Measurements from ENCODE around the gene PRKG1. TPM values are rescaled to one million over a fixed set of nuclear protein-coding genes. Genes with fewer than 3 reads are reported as not detected.

PRKG1 gene
- total and polyA plus RNA-seq, 7 donors: 4.5 to 49.0 (median 31.7) TPM

GRCh38 chr10:52269233-52269632 lies 1194.9 kb downstream of the PRKG1 start:
- 59 to 86% (median 73%) methylated on average over 4 of the region's 4 CpGs for WGBS, 3 donors
- peaks cover 7% of the 10 kb centered on the region for H3K4me1 ChIP-seq
- no peak overlapping the region for H3K27ac ChIP-seq
- H3K4me3 ChIP-seq: no peak overlapping the region
- H3K36me3 ChIP-seq (ENCODE audit: insufficient read depth in 1 of 2, low read depth in 1 of 2): peaks cover 0 to 15% of the 10 kb centered on the region in 2 donors
- H3K9me3 ChIP-seq: no peaks in the 10 kb centered on the region
- no peak for ATAC-seq
- TF ChIP-seq, protein P1, sequence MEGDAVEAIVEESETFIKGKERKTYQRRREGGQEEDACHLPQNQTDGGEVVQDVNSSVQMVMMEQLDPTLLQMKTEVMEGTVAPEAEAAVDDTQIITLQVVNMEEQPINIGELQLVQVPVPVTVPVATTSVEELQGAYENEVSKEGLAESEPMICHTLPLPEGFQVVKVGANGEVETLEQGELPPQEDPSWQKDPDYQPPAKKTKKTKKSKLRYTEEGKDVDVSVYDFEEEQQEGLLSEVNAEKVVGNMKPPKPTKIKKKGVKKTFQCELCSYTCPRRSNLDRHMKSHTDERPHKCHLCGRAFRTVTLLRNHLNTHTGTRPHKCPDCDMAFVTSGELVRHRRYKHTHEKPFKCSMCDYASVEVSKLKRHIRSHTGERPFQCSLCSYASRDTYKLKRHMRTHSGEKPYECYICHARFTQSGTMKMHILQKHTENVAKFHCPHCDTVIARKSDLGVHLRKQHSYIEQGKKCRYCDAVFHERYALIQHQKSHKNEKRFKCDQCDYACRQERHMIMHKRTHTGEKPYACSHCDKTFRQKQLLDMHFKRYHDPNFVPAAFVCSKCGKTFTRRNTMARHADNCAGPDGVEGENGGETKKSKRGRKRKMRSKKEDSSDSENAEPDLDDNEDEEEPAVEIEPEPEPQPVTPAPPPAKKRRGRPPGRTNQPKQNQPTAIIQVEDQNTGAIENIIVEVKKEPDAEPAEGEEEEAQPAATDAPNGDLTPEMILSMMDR (IDR thresholded peaks at IDR 0.05): no peak
- H3K27me3 ChIP-seq (ENCODE audit: insufficient read depth in 3 of 3, low read length in 2 of 3): no peaks in the 10 kb centered on the region
- no peak for DNase-seq
- intact Hi-C loops (cut with DNase I): no loop called here

GRCh38 chr10:52276163-52276562 lies 1201.9 kb downstream of the PRKG1 start:
- intact Hi-C loops (cut with DNase I): no loop called here
- Histone ChIP-seq H3K4me3 (no peak overlapping the region), H3K27me3 (ENCODE audit: insufficient read depth in 3 of 3, low read length in 2 of 3) (no peaks in the 10 kb centered on the region), H3K36me3 (ENCODE audit: insufficient read depth in 1 of 2, low read depth in 1 of 2) (peaks cover 0 to 15% of the 10 kb centered on the region in 2 donors), H3K9me3 (no peaks in the 10 kb centered on the region), H3K27ac (no peak overlapping the region), H3K4me1 (peaks cover 22% of the 10 kb centered on the region)
- ATAC-seq: no peak
- no peak for DNase-seq
- WGBS, 3 donors: 69 to 97% (median 75%) methylated on average over 2 of the region's 2 CpGs
- TF ChIP-seq, protein P1 (IDR thresholded peaks at IDR 0.05): no peak

GRCh38 chr10:52276986-52277385 lies 1202.7 kb downstream of the PRKG1 start:
- H3K27ac ChIP-seq: no peak overlapping the region
- peaks cover 0 to 12% of the 10 kb centered on the region in 2 donors for H3K36me3 ChIP-seq (ENCODE audit: insufficient read depth in 1 of 2, low read depth in 1 of 2)
- H3K9me3 ChIP-seq: no peaks in the 10 kb centered on the region
- WGBS, 3 donors: 7 to 18% (median 15%) methylated on average over 1 of the region's 1 CpG
- no peak overlapping the region for H3K4me3 ChIP-seq
- intact Hi-C loops (cut with DNase I): no loop called here
- ATAC-seq: no peak
- TF ChIP-seq, protein P1 (IDR thresholded peaks at IDR 0.05): no peak
- peaks cover 22% of the 10 kb centered on the region for H3K4me1 ChIP-seq
- no peak for DNase-seq
- no peaks in the 10 kb centered on the region for H3K27me3 ChIP-seq (ENCODE audit: insufficient read depth in 3 of 3, low read length in 2 of 3)

DNA sequence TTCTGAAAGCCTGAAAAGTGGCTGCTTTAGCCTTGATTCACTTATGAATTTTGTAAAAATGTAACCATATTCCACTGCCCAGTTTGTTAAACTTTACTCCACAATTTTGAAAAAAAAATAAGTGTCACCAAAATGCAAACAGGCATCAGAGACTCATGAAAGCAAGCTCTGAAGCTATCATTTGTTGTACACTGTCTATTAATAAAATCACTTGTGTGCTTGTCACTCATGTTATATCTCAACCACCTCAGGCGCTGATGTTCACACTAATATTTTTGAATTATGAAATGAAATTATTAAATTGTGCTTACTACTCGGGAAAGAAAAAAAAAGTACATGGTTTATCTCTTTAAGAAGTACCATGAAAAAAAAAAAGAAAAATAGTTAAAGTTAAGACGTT lies 1205.3 kb downstream of the PRKG1 start:
- TF ChIP-seq, protein P1 (IDR thresholded peaks at IDR 0.05): no peak
- Histone ChIP-seq H3K27me3 (ENCODE audit: insufficient read depth in 3 of 3, low read length in 2 of 3) (no peaks in the 10 kb centered on the region), H3K9me3 (no peaks in the 10 kb centered on the region), H3K36me3 (ENCODE audit: insufficient read depth in 1 of 2, low read depth in 1 of 2) (no peaks in the 10 kb centered on the region), H3K27ac (peak overlapping the region; percentile 19), H3K4me3 (no peak overlapping the region), H3K4me1 (peaks cover 26% of the 10 kb centered on the region)
- no peak for DNase-seq
- ATAC-seq: peak in 3 of 4 donors; percentile 50 to 65 (median 63)
- intact Hi-C loops (cut with DNase I): no loop called here
- 34 to 64% (median 37%) methylated on average over 3 of the region's 3 CpGs for WGBS, 3 donors

- TF ChIP-seq, protein P1 (IDR thresholded peaks at IDR 0.05): no peak
- H3K4me3 ChIP-seq: no peak overlapping the region
- WGBS, 3 donors: 74 to 89% (median 87%) methylated on average over 1 of the region's 1 CpG
- no peaks in the 10 kb centered on the region for H3K9me3 ChIP-seq
- no peak overlapping the region for H3K27ac ChIP-seq
- no peak for ATAC-seq
- intact Hi-C loops (cut with DNase I): no loop called here
- no peaks in the 10 kb centered on the region for H3K36me3 ChIP-seq (ENCODE audit: insufficient read depth in 1 of 2, low read depth in 1 of 2)
- DNase-seq: no peak
- peaks cover 26% of the 10 kb centered on the region for H3K4me1 ChIP-seq
- H3K27me3 ChIP-seq (ENCODE audit: insufficient read depth in 3 of 3, low read length in 2 of 3): no peaks in the 10 kb centered on the region
Measured at GRCh38 chr10:52280051-52280450, 1205.8 kb downstream of the PRKG1 start.
